ENCODE results near the gene POT1.

- TF ChIP-seq, protein P1, sequence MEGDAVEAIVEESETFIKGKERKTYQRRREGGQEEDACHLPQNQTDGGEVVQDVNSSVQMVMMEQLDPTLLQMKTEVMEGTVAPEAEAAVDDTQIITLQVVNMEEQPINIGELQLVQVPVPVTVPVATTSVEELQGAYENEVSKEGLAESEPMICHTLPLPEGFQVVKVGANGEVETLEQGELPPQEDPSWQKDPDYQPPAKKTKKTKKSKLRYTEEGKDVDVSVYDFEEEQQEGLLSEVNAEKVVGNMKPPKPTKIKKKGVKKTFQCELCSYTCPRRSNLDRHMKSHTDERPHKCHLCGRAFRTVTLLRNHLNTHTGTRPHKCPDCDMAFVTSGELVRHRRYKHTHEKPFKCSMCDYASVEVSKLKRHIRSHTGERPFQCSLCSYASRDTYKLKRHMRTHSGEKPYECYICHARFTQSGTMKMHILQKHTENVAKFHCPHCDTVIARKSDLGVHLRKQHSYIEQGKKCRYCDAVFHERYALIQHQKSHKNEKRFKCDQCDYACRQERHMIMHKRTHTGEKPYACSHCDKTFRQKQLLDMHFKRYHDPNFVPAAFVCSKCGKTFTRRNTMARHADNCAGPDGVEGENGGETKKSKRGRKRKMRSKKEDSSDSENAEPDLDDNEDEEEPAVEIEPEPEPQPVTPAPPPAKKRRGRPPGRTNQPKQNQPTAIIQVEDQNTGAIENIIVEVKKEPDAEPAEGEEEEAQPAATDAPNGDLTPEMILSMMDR (conservative IDR thresholded peaks at IDR 0.05; ENCODE audit: low read depth in 2 of 2) = no peak
- TF ChIP-seq EZH2 (IDR thresholded peaks at IDR 0.05; ENCODE audit: low read depth, unreplicated experiment) (no peak), EZH2phosphoT487 (IDR thresholded peaks at IDR 0.05; ENCODE audit: unreplicated experiment) (no peak), POLR2AphosphoS5 (IDR thresholded peaks at IDR 0.05; ENCODE audit: low read depth) (no peak), REST (IDR thresholded peaks at IDR 0.05; ENCODE audit: unreplicated experiment) (no peak), CREB1 (CRISPR knock-in tag; IDR thresholded peaks at IDR 0.05; ENCODE audit: low read depth) (no peak), ZNF114 (CRISPR knock-in tag; IDR thresholded peaks at IDR 0.05) (no peak), NANOG (IDR thresholded peaks at IDR 0.05; ENCODE audit: borderline replicate concordance) (no peak), STAT1 (IDR thresholded peaks at IDR 0.05; ENCODE audit: unreplicated experiment) (no peak)
Observed at GRCh38 chr7:124836173-124836572, 93.5 kb downstream of the POT1 start.

All from GM23338 (cell line).